Stimulated activated CD8-positive, alpha-beta memory T cell treated with anti-CD3 and anti-CD28 coated beads, Interleukin-7, amount 100 ng/mL, for 48 hours (primary cell): ENCODE data around the gene ACSBG1.
A peak's percentile ranks its signal among the peaks of the same experiment; 100 is the strongest.

Source experiments
- DNase-seq, 2 donors: peaks; one replicate each; pipeline ENCODE4 v3.0.0-alpha.2; 2020; ENCODE audit warnings: low read depth in 1 of 2; ENCODE audit errors: extremely low read depth in 1 of 2

ACSBG1 gene

DNA sequence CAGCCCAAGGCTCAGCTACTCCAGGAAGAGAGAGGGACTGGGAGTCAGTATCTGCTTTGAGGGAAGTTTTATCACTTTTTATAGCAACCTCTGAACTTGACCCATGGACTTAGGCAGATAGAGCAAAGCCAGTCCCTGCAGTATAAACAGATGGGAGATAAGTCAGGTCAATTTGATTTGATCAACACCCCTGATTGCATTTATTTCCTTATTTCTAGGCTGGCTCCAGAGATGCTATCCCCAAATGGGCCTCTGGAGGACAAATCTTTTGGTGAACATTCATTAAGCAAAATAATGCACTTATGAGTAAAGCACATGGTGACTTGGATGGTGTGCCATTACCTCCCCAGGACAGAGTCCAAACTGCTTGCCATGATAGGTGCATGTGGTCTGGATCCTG lies 94.1 kb downstream of the ACSBG1 start:
- DNase-seq, result no peak

GRCh38 chr15:78139578-78139977 lies 94.8 kb downstream of the ACSBG1 start:
- no peak for DNase-seq

GRCh38 chr15:78133801-78134200 lies 100.6 kb downstream of the ACSBG1 start:
- no peak for DNase-seq

GRCh38 chr15:78131295-78132061 lies 102.9 kb downstream of the ACSBG1 start, which contains the start of gene CIB2:
TSS of gene CIB2 (minus strand) at chr15:78131445. CDS start at chr15:78131215, 230 bp downstream.
- DNase-seq, result peak; percentile 59 to 65

DNA sequence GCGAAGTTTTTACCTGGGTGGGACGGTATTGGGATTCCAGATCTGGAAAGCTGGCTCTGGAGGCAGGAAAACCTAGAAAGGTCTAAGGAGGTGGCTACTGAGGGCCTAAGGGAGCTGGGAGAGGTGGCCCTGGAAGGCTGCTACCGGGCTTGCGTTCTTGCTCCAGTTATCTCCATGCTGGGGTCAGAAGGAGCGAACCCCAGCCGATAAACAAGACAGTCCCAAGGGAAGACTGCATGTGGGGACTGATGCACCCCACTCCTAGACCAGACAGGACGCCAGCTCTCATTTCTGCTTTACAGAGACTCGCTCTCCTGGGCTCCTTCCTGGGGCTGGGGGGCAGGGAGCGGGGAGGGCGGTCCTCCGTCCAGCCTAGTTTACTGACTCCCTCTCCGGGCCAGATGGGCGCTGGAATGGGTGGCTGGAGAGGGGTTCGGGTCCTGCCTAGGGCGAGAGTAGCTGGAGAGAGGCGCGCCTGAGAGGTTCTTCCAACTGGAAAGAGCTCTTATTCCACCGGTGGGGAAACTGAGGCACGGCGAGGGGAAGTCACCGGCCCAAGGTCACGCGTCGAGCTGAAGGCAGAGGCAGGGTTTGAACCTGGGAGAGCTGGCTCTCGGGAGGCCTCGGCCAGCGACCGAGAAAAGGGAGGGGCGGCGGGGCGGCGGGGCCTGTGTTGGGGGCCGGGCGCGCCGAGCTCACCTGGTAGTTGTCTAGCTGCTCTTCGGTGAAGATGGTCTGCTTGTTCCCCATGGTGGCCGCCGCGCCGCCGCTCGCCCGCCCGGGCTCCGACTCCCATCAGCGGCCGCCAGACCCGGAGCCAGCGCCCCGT lies 103.7 kb downstream of the ACSBG1 start:
- DNase-seq, result peak in 1 of 2 donors; percentile 20

GRCh38 chr15:78129751-78130287 lies 104.5 kb downstream of the ACSBG1 start:
- DNase-seq, result no peak

- DNase-seq, result no peak
Measured at GRCh38 chr15:78129077-78129750, 105.2 kb downstream of the ACSBG1 start.

DNA sequence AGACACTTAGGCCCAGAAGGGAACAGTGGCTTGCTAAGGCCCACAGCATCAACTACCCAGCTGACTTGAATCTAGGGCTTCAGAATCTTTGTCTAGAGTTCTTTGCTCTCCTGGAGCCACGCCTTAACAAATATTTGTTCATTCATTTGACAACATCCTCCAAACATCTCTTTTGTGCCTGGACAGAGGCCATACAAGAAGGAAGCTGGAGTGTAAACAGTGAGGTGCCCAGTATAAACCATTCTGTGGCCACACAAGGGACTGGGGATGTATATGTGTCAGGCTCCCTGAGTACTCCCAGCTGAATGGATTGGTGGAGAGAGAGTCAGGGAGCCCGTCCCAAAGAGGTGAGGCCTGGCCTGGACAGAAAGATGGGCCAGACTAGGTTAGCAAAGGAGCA lies 106.5 kb downstream of the ACSBG1 start:
- DNase-seq, result no peak

DNA sequence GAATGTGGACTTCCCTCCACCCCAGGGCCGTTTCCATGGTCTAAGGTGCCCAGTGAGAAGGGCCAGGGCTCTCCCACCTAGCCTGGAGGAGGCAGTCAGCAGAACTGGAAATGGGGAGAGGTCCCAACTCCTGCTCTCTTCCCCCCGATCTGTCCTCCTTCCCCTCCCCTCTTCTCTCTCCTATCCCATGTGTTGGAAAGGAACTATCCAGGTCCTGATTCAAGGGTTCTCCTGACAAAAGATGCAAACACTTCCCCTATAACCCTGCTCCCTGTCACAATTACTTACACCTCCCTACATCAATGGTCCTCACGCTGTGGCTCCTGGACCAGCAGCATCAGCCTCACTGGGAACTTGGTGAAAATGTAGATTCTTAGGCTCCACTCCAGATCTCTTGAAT lies 109.1 kb downstream of the ACSBG1 start:
- no peak for DNase-seq

DNA sequence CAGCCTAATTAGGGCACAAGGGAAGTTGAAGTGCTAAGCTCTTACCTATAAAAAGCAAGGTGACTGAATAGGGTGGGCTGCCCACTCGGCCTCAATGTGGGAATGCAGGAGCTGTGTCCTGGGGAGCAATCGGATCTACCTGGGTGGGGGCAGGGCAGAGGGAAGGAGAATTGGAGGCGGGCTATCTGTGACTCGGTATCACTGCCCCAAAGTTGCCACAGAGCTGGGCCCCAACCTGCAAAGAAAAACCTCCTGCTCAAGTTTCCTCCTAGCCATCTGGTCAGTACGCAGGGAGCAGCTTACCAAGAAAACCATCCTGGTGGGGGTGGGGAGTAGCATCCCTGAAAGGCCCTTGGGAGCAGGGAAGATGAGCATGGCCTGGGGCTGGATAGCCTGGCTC lies 113.8 kb downstream of the ACSBG1 start:
- DNase-seq, result no peak
